Upper lobe of left lung (tissue), 6 donors: Measurements from ENCODE around the gene SULT2B1. TPM values are rescaled to one million over a fixed set of nuclear protein-coding genes. Genes with fewer than 3 reads are reported as not detected.

ENCODE experiments used
- ATAC-seq, 2 donors: fragments of 200-7000 bp; cut with Tn5 transposase; one replicate each; pipeline ENCODE4 v1.9.1; 2022; ENCODE audit warnings: mild to moderate bottlenecking in 2 of 2, moderate library complexity in 2 of 2; ENCODE audit not compliant: low FRiP score in 2 of 2
- DNase-seq, 2 donors: peaks; one replicate each; pipeline ENCODE4 v3.0.0-alpha.2; 2019 to 2020
- H3K27ac ChIP-seq, 4 donors: fragments of 200-600 bp; sonication (generic); one replicate each; pipeline ENCODE4 v1.5.1; 2016 to 2019
- H3K27me3 ChIP-seq, 4 donors: fragments of 200-600 bp; sonication (generic); one replicate each; pipeline ENCODE4 v1.5.1; 2017 to 2019
- H3K36me3 ChIP-seq, 4 donors: fragments of 200-600 bp; sonication (generic); one replicate each; pipeline ENCODE4 v1.5.1; 2016 to 2019
- H3K4me1 ChIP-seq, 4 donors: fragments of 200-600 bp; sonication (generic); one replicate each; pipeline ENCODE4 v1.5.1; 2018 to 2019
- H3K4me3 ChIP-seq, 4 donors: fragments of 200-600 bp; sonication (generic); one replicate each; pipeline ENCODE4 v1.5.1; 2017 to 2019; ENCODE audit warnings: mild to moderate bottlenecking in 2 of 4, moderate library complexity in 1 of 4
- H3K9me3 ChIP-seq, 4 donors: fragments of 200-600 bp; sonication (generic); one replicate each; pipeline ENCODE4 v1.5.1; 2018 to 2019
- EP300 ChIP-seq, 4 donors: sonication (generic); formaldehyde crosslinking; IDR thresholded peaks; one replicate each; pipeline ENCODE4 v1.5.1; 2017; ENCODE audit warnings: antibody characterized with exemption in 4 of 4, control low read depth in 2 of 4
- POLR2A ChIP-seq, 4 donors: fragments of 450-650 bp; IDR thresholded peaks; one replicate each; pipeline ENCODE4 v1.5.1; 2016 to 2017; ENCODE audit warnings: antibody characterized with exemption in 4 of 4, mild to moderate bottlenecking in 2 of 4
- POLR2AphosphoS5 ChIP-seq, 2 donors: sonication (generic); formaldehyde crosslinking; IDR thresholded peaks; one replicate each; pipeline ENCODE4 v1.5.1; 2017; ENCODE audit warnings: antibody characterized with exemption in 2 of 2
- WGBS, 2 donors: methylation state at CpG; one replicate each; pipeline ENCODE4 v1.1.5; 2017 to 2018; 5-methylcytosine and 5-hydroxymethylcytosine counted together
- total RNA-seq, 6 donors: library from RNA; depleted of rRNA in 4 of 6; stranded (reverse); fragments of >200 nt in 4 of 6; gene quantifications; one replicate each; pipeline versions ENCODE4 v1.1.0 to v1.2.1, GENCODE V29; 2016 to 2021
- TF ChIP-seq, protein P1 (sequence below), 6 experiments: fragments of 450-650 bp in 4 of 6; fragments of 200-600 bp in 2 of 6; sonication (generic) in 2 of 6; IDR thresholded peaks; one replicate each; pipeline ENCODE4 v1.5.1; 2016 to 2019; ENCODE audit warnings: antibody characterized with exemption in 6 of 6
- donor health status: DM: no; HTN: no; CAD: no; lungs with moderate emphysema.
- donor health status: DM: no; HTN: yes; CAD: no; lungs with severe emphysema.

Gene SULT2B1
- total RNA-seq, 6 donors from 2014 or later, result 10.5 to 19.6 (median 15.2) TPM

GRCh38 chr19:48616491-48617056 lies 64.6 kb downstream of the SULT2B1 start:
- no peak for ATAC-seq
- Histone ChIP-seq H3K27ac (peak overlapping the region; percentile 84 to 94 (median 93)), H3K4me1 (peaks cover 33 to 62% (median 43%) of the 10 kb centered on the region in 4 donors), H3K4me3 (peak overlapping the region in 1 of 4 donors; percentile 88), H3K9me3 (no peaks in the 10 kb centered on the region), H3K27me3 (no peaks in the 10 kb centered on the region), H3K36me3 (peaks cover 15 to 39% (median 28%) of the 10 kb centered on the region in 4 donors)
- 55 to 80% methylated on average over 8 to 12 of the region's 12 CpGs for WGBS, 2 donors
- DNase-seq, result no peak
- no peak for TF ChIP-seq POLR2A (IDR thresholded peaks at IDR 0.05)
- TF ChIP-seq EP300 (IDR thresholded peaks at IDR 0.05), result no peak
- TF ChIP-seq, protein P1, sequence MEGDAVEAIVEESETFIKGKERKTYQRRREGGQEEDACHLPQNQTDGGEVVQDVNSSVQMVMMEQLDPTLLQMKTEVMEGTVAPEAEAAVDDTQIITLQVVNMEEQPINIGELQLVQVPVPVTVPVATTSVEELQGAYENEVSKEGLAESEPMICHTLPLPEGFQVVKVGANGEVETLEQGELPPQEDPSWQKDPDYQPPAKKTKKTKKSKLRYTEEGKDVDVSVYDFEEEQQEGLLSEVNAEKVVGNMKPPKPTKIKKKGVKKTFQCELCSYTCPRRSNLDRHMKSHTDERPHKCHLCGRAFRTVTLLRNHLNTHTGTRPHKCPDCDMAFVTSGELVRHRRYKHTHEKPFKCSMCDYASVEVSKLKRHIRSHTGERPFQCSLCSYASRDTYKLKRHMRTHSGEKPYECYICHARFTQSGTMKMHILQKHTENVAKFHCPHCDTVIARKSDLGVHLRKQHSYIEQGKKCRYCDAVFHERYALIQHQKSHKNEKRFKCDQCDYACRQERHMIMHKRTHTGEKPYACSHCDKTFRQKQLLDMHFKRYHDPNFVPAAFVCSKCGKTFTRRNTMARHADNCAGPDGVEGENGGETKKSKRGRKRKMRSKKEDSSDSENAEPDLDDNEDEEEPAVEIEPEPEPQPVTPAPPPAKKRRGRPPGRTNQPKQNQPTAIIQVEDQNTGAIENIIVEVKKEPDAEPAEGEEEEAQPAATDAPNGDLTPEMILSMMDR (IDR thresholded peaks at IDR 0.05), result no peak
- no peak for TF ChIP-seq POLR2AphosphoS5 (IDR thresholded peaks at IDR 0.05)

DNA sequence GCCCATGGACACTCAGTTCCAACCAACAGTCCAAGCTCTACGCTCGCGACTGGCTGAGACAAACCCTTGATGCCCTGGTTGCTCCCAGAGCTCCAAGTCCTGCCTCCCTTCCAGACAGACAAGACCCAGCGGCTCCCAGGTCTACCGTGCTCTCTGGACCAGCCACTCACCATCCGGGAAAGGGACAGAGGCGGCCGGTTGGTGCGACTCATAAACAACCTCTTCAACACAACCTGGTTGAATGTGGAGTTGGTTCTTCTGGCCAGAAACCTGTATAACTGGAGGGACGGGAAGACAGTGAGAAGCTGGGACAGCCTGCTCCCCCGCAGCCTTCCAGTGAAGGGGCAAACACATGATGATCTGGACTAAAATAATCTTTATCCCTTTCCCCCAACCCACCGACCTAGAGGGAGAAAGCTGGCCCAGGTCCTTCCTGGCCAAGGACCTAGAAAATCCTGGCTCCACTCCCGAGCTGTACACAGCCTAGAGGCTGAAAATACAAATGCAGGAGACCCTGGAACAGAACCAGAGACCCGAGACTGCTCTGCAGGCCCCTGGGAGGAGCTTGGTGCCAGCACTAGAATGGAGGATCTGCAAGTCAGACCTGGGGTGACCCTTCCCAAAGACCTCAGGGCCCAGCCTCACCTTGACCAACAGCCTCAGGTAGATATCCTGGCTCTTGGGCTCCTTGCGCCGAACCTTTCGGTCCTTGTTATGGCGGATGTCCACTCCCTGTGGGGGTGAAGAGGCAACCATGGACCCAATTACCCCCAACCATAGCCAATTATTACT lies 65.4 kb downstream of the SULT2B1 start:
- DNase-seq, result no peak
- Histone ChIP-seq H3K4me3 (peak overlapping the region in 3 of 4 donors; percentile 63 to 88 (median 71)), H3K9me3 (no peaks in the 10 kb centered on the region), H3K36me3 (peaks cover 15 to 40% (median 28%) of the 10 kb centered on the region in 4 donors), H3K4me1 (peaks cover 33 to 68% (median 43%) of the 10 kb centered on the region in 4 donors), H3K27me3 (no peaks in the 10 kb centered on the region), H3K27ac (peak overlapping the region; percentile 84 to 94 (median 93))
- no peak for ATAC-seq
- TF ChIP-seq POLR2AphosphoS5 (IDR thresholded peaks at IDR 0.05) (no peak), EP300 (IDR thresholded peaks at IDR 0.05) (no peak)
- TF ChIP-seq, protein P1 (IDR thresholded peaks at IDR 0.05), result no peak
- WGBS, 2 donors, result 53 to 60% methylated on average over 15 to 18 of the region's 18 CpGs

GRCh38 chr19:48618278-48618915 lies 66.4 kb downstream of the SULT2B1 start:
- no peaks in the 10 kb centered on the region for H3K27me3 ChIP-seq
- 0 to 2% methylated on average over 13 to 18 of the region's 18 CpGs for WGBS, 2 donors
- H3K4me3 ChIP-seq, result peak overlapping the region; percentile 63 to 88 (median 73)
- no peaks in the 10 kb centered on the region for H3K9me3 ChIP-seq
- H3K4me1 ChIP-seq, result peaks cover 40 to 70% (median 48%) of the 10 kb centered on the region in 4 donors
- TF ChIP-seq POLR2AphosphoS5 (IDR thresholded peaks at IDR 0.05), result no peak
- TF ChIP-seq POLR2A (IDR thresholded peaks at IDR 0.05), result no peak
- TF ChIP-seq, protein P1 (IDR thresholded peaks at IDR 0.05), result no peak
- TF ChIP-seq EP300 (IDR thresholded peaks at IDR 0.05), result no peak
- peak in 1 of 2 donors; percentile 33 for DNase-seq
- H3K36me3 ChIP-seq, result peaks cover 15 to 40% (median 28%) of the 10 kb centered on the region in 4 donors
- H3K27ac ChIP-seq, result peak overlapping the region; percentile 84 to 94 (median 93)
- ATAC-seq, result no peak

GRCh38 chr19:48618916-48619691 lies 67.1 kb downstream of the SULT2B1 start, which contains the start of the genes RPL18 and SPHK2:
Gene RPL18, minus strand, starts transcription at chr19:48619178. Its CDS starts 35 bp downstream, at chr19:48619143.
Gene SPHK2, plus strand, starts transcription at chr19:48619506. Its CDS starts 1,009 bp downstream, at chr19:48620515.
- H3K27ac ChIP-seq, result peak within 1 kb of the TSS; percentile 84 to 94 (median 93)
- peaks cover 44 to 70% (median 51%) of the 10 kb centered on the region in 4 donors for H3K4me1 ChIP-seq
- WGBS, 2 donors, result 0 to 1% methylated on average over 21 to 50 of the region's 69 CpGs
- TF ChIP-seq POLR2A (IDR thresholded peaks at IDR 0.05) (peak; percentile 65 to 92 (median 86)), POLR2AphosphoS5 (IDR thresholded peaks at IDR 0.05) (peak; percentile 93 to 94), EP300 (IDR thresholded peaks at IDR 0.05) (peak in 1 of 4 donors; percentile 78)
- TF ChIP-seq, protein P1 (IDR thresholded peaks at IDR 0.05), result peak in 1 of 6 experiments; percentile 33
- H3K36me3 ChIP-seq, result peaks cover 15 to 40% (median 28%) of the 10 kb centered on the region in 4 donors
- H3K4me3 ChIP-seq, result peak within 1 kb of the TSS; percentile 63 to 88 (median 73)
- DNase-seq, result peak; percentile 99
- no peaks in the 10 kb centered on the region for H3K27me3 ChIP-seq
- ATAC-seq, result peak; percentile 94 to 96
- no peaks in the 10 kb centered on the region for H3K9me3 ChIP-seq
